WTC11 (cell line): Measurements from ENCODE around the gene UBQLN1. TPM values are rescaled to one million over a fixed set of nuclear protein-coding genes. Genes with fewer than 3 reads are reported as not detected.

ENCODE experiments used
- ATAC-seq: fragments of 200-7000 bp; cut with Tn5 transposase; 2 replicates; pipeline ENCODE4 v1.10.0; 2021; ENCODE audit warnings: mild to moderate bottlenecking, moderate library complexity
- CTCF ChIA-PET: fragments of 300-600 bp; sonication (Branson Sonifier 250); formaldehyde crosslinking; loops from one replicate; lab custom pipeline; 2021; ENCODE audit warnings: antibody characterized with exemption; lab: Charles Lee
- POLR2A ChIA-PET: fragments of 350-600 bp; sonication (Branson Sonifier 250); formaldehyde crosslinking; loops from one replicate; lab custom pipeline; 2021; ENCODE audit warnings: antibody characterized with exemption; lab: Charles Lee
- DNase-seq: peaks from one replicate; pipeline ENCODE4 v3.0.0; 2021; ENCODE audit warnings: low spot score
- H3K27ac Mint-ChIP-seq: 2 replicates; pipeline ENCODE4 v1.8.0; 2021; ENCODE audit warnings: mixed read lengths
- H3K27me3 Mint-ChIP-seq: 2 replicates; pipeline ENCODE4 v1.8.0; 2021; ENCODE audit warnings: low read depth, mild to moderate bottlenecking, moderate library complexity, mixed read lengths
- H3K36me3 Mint-ChIP-seq: 2 replicates; pipeline ENCODE4 v1.8.0; 2021; ENCODE audit warnings: mixed read lengths
- H3K4me1 Mint-ChIP-seq: 2 replicates; pipeline ENCODE4 v1.8.0; 2022; ENCODE audit warnings: mixed read lengths
- H3K4me3 Mint-ChIP-seq: 2 replicates; pipeline ENCODE4 v1.8.0; 2021; ENCODE audit warnings: mild to moderate bottlenecking, moderate library complexity, mixed read lengths
- H3K9me3 Mint-ChIP-seq: 2 replicates; pipeline ENCODE4 v1.8.0; 2021; ENCODE audit warnings: mixed read lengths
- CREM ChIP-seq: sonication (generic); formaldehyde crosslinking; IDR thresholded peaks from 2 replicates; pipeline ENCODE4 v1.8.1; 2022; ENCODE audit warnings: mild to moderate bottlenecking, missing genetic modification reagents, moderate library complexity
- FOXK1 ChIP-seq: sonication (generic); formaldehyde crosslinking; IDR thresholded peaks from 2 replicates; pipeline ENCODE4 v1.8.0; 2022; ENCODE audit warnings: mild to moderate bottlenecking, moderate library complexity, missing genetic modification reagents
- JAZF1 ChIP-seq: fragments of 250-450 bp; sonication (Bioruptor Pico); IDR thresholded peaks from 2 replicates; pipeline ENCODE4 v1.9.0; 2021; ENCODE audit warnings: moderate library complexity, mild to moderate bottlenecking, inconsistent platforms
- NFATC4 ChIP-seq: fragments of 250-450 bp; sonication (Bioruptor Pico); IDR thresholded peaks from 2 replicates; pipeline ENCODE4 v1.9.0; 2021; ENCODE audit warnings: mild to moderate bottlenecking
- NFE2L1 ChIP-seq: sonication (generic); formaldehyde crosslinking; IDR thresholded peaks from 2 replicates; pipeline ENCODE4 v1.8.1; 2023; ENCODE audit warnings: missing genetic modification reagents
- NR2C2 ChIP-seq: sonication (generic); formaldehyde crosslinking; IDR thresholded peaks from 2 replicates; pipeline ENCODE4 v1.8.0; 2022; ENCODE audit warnings: mild to moderate bottlenecking, missing genetic modification reagents
- SOX15 ChIP-seq: fragments of 250-450 bp; sonication (Bioruptor Pico); IDR thresholded peaks from 2 replicates; pipeline ENCODE4 v1.9.0; 2021; ENCODE audit warnings: mild to moderate bottlenecking
- TEAD1 ChIP-seq: sonication (generic); formaldehyde crosslinking; IDR thresholded peaks from 2 replicates; pipeline ENCODE4 v1.8.0; 2022; ENCODE audit warnings: mild to moderate bottlenecking, missing genetic modification reagents
- ZNF121 ChIP-seq: sonication (generic); formaldehyde crosslinking; IDR thresholded peaks from 2 replicates; pipeline ENCODE4 v1.8.0; 2023; ENCODE audit warnings: missing genetic modification reagents
- ZNF263 ChIP-seq: sonication (generic); formaldehyde crosslinking; IDR thresholded peaks from 2 replicates; pipeline ENCODE4 v1.8.1; 2022; ENCODE audit warnings: low read depth, mild to moderate bottlenecking, moderate library complexity, missing genetic modification reagents
- ZNF423 ChIP-seq: fragments of 250-450 bp; sonication (Bioruptor Pico); IDR thresholded peaks from 2 replicates; pipeline ENCODE4 v2.1.2; 2022; ENCODE audit warnings: mild to moderate bottlenecking, moderate library complexity
- total RNA-seq: library from RNA; stranded (reverse); gene quantifications from 3 replicates; pipeline ENCODE4 v1.2.3, GENCODE V29; 2021
- TF ChIP-seq, protein P1 (sequence below): sonication (generic); formaldehyde crosslinking; IDR thresholded peaks from 2 replicates; pipeline ENCODE4 v1.8.0; 2022; ENCODE audit warnings: missing genetic modification reagents
- TF ChIP-seq, protein P2 (sequence below): sonication (generic); formaldehyde crosslinking; IDR thresholded peaks from 2 replicates; pipeline ENCODE4 v1.8.1; 2022; ENCODE audit warnings: low read depth, missing genetic modification reagents, borderline replicate concordance
- TF ChIP-seq, protein P3 (sequence below): sonication (generic); formaldehyde crosslinking; IDR thresholded peaks from 2 replicates; pipeline ENCODE4 v1.8.0; 2022; ENCODE audit warnings: mild to moderate bottlenecking, missing genetic modification reagents
- TF ChIP-seq, protein P4 (sequence below): sonication (generic); formaldehyde crosslinking; conservative IDR thresholded peaks from 2 replicates; pipeline ENCODE4 v1.8.1; 2023; ENCODE audit warnings: mild to moderate bottlenecking, low read depth, missing genetic modification reagents, moderate library complexity
- TF ChIP-seq, protein P5 (sequence below): fragments of 250-450 bp; sonication (Bioruptor Pico); IDR thresholded peaks from 2 replicates; pipeline ENCODE4 v2.1.2; 2022; ENCODE audit warnings: mild to moderate bottlenecking, moderate library complexity
- TF ChIP-seq, protein P6 (sequence below): fragments of 250-450 bp; sonication (Bioruptor Pico); IDR thresholded peaks from 2 replicates; pipeline ENCODE4 v1.9.0; 2021; ENCODE audit warnings: moderate library complexity, mild to moderate bottlenecking, inconsistent platforms, borderline replicate concordance

Gene UBQLN1
- total RNA-seq, 1 experiment from 2014 or later, result 110 TPM

DNA sequence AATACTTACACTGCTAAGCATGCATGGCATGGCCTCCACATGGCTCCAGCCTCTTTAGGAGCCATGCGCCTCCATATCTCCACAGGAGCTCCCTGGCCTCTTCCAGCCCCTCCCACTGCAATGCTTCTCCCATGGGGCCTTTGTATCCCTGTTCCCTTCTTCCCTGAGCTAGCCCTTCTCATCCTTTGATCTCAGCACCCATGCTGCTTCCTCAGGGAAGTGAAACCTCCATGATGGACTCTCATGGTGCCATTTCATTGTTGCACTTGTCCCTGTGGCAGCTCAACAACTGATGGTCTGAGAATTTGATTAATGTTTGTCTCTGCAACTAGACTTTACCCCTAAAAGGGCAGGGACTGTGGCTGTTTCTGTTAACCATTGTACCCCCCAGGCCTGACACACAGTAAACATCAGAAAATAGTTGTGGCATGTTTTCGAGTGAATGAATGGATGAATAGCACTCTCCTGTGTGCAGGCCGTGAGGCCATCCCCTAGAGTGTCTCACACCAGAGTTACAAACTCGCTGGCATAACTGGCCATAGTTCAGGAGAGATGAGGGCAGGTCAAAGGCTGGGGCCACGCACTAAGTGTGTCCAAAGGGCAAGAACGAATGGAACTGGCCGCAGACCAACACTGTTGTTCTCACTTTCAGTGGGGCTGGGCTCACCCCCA lies 78.2 kb downstream of the UBQLN1 start:
- Mint-ChIP-seq H3K27ac (no peak overlapping the region), H3K27me3 (no peaks in the 10 kb centered on the region; the same call in 1 of the 2 replicates), H3K4me3 (no peak overlapping the region), H3K9me3 (no peaks in the 10 kb centered on the region), H3K4me1 (peaks cover 34% of the 10 kb centered on the region), H3K36me3 (no peaks in the 10 kb centered on the region)
- TF ChIP-seq, protein P1, sequence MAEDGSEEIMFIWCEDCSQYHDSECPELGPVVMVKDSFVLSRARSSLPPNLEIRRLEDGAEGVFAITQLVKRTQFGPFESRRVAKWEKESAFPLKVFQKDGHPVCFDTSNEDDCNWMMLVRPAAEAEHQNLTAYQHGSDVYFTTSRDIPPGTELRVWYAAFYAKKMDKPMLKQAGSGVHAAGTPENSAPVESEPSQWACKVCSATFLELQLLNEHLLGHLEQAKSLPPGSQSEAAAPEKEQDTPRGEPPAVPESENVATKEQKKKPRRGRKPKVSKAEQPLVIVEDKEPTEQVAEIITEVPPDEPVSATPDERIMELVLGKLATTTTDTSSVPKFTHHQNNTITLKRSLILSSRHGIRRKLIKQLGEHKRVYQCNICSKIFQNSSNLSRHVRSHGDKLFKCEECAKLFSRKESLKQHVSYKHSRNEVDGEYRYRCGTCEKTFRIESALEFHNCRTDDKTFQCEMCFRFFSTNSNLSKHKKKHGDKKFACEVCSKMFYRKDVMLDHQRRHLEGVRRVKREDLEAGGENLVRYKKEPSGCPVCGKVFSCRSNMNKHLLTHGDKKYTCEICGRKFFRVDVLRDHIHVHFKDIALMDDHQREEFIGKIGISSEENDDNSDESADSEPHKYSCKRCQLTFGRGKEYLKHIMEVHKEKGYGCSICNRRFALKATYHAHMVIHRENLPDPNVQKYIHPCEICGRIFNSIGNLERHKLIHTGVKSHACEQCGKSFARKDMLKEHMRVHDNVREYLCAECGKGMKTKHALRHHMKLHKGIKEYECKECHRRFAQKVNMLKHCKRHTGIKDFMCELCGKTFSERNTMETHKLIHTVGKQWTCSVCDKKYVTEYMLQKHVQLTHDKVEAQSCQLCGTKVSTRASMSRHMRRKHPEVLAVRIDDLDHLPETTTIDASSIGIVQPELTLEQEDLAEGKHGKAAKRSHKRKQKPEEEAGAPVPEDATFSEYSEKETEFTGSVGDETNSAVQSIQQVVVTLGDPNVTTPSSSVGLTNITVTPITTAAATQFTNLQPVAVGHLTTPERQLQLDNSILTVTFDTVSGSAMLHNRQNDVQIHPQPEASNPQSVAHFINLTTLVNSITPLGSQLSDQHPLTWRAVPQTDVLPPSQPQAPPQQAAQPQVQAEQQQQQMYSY, result no peak
- TF ChIP-seq, protein P2, sequence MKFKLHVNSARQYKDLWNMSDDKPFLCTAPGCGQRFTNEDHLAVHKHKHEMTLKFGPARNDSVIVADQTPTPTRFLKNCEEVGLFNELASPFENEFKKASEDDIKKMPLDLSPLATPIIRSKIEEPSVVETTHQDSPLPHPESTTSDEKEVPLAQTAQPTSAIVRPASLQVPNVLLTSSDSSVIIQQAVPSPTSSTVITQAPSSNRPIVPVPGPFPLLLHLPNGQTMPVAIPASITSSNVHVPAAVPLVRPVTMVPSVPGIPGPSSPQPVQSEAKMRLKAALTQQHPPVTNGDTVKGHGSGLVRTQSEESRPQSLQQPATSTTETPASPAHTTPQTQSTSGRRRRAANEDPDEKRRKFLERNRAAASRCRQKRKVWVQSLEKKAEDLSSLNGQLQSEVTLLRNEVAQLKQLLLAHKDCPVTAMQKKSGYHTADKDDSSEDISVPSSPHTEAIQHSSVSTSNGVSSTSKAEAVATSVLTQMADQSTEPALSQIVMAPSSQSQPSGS, result no peak
- DNase-seq (no peak), ATAC-seq (no peak)
- CTCF ChIA-PET, result interaction anchor here (0.7 kb wide), 1 partner anchor 13 kb away, joined by 3 read pairs; no protein-coding TSS in a partner anchor
- POLR2A ChIA-PET, result no interaction called here

DNA sequence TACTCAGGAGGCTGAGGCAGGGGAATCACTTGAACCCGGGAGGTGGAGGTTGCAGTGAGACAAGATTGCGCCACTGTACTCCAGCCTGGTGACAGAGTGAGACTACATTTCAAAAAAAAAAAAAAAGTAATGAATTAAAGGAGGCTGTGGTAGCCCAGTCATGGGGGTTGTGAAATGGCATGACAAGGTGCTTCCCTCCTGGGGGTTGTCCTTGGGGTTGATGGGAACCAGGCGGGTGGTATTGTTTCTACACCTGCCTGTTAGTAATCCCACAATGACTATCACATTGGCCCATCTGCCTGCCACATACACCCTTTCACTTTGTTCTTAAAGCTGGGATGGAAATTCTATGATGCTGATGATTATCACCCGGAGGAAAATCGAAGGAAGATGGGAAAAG lies 79.2 kb downstream of the UBQLN1 start:
- ATAC-seq (no peak), DNase-seq (no peak)
- Mint-ChIP-seq H3K27ac (no peak overlapping the region), H3K36me3 (no peaks in the 10 kb centered on the region), H3K4me1 (peaks cover 42% of the 10 kb centered on the region), H3K4me3 (no peak overlapping the region), H3K9me3 (no peaks in the 10 kb centered on the region), H3K27me3 (no peaks in the 10 kb centered on the region; the same call in 1 of the 2 replicates)
- ChIA-PET CTCF (interaction anchor here (0.7 kb wide), 1 partner anchor 14 kb away, joined by 3 read pairs; no protein-coding TSS in a partner anchor), POLR2A (no interaction called here)
- no peak for TF ChIP-seq FOXK1
- no peak for TF ChIP-seq ZNF263 (CRISPR knock-in tag)
- TF ChIP-seq, protein P3, sequence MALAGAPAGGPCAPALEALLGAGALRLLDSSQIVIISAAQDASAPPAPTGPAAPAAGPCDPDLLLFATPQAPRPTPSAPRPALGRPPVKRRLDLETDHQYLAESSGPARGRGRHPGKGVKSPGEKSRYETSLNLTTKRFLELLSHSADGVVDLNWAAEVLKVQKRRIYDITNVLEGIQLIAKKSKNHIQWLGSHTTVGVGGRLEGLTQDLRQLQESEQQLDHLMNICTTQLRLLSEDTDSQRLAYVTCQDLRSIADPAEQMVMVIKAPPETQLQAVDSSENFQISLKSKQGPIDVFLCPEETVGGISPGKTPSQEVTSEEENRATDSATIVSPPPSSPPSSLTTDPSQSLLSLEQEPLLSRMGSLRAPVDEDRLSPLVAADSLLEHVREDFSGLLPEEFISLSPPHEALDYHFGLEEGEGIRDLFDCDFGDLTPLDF (CRISPR knock-in tag), result no peak

DNA sequence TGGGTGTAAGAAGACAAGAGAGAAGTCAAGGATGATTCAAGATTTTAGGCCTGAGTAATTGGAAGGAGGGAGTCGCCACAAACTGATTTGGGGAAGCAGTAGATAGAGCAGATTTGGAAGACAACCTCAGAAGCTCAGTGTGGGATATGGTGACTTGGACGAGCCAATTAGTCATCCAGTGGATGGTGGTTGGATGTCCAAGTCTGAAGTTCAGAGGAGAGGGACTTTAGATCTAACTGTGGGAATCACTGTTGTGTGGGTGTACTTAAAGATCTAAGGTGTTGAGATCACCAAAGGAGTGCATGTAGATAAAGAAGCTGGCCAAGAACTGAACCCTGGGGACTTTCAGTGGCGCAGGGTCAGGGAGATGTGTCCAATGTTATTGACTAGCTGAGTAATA lies 82.6 kb downstream of the UBQLN1 start:
- Mint-ChIP-seq H3K4me3 (no peak overlapping the region), H3K36me3 (no peaks in the 10 kb centered on the region), H3K9me3 (no peaks in the 10 kb centered on the region), H3K4me1 (peaks cover 28% of the 10 kb centered on the region), H3K27ac (no peak overlapping the region), H3K27me3 (peaks cover 4% of the 10 kb centered on the region)
- POLR2A ChIA-PET, result no interaction called here
- TF ChIP-seq NR2C2 (CRISPR knock-in tag) (no peak), SOX15 (CRISPR knock-in tag) (no peak), NFE2L1 (CRISPR knock-in tag) (no peak), TEAD1 (CRISPR knock-in tag) (no peak), NFATC4 (CRISPR knock-in tag) (no peak), CREM (CRISPR knock-in tag) (no peak), JAZF1 (no peak), ZNF121 (CRISPR knock-in tag) (no peak), ZNF423 (CRISPR knock-in tag) (no peak)
- TF ChIP-seq, protein P4, sequence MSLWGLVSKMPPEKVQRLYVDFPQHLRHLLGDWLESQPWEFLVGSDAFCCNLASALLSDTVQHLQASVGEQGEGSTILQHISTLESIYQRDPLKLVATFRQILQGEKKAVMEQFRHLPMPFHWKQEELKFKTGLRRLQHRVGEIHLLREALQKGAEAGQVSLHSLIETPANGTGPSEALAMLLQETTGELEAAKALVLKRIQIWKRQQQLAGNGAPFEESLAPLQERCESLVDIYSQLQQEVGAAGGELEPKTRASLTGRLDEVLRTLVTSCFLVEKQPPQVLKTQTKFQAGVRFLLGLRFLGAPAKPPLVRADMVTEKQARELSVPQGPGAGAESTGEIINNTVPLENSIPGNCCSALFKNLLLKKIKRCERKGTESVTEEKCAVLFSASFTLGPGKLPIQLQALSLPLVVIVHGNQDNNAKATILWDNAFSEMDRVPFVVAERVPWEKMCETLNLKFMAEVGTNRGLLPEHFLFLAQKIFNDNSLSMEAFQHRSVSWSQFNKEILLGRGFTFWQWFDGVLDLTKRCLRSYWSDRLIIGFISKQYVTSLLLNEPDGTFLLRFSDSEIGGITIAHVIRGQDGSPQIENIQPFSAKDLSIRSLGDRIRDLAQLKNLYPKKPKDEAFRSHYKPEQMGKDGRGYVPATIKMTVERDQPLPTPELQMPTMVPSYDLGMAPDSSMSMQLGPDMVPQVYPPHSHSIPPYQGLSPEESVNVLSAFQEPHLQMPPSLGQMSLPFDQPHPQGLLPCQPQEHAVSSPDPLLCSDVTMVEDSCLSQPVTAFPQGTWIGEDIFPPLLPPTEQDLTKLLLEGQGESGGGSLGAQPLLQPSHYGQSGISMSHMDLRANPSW (CRISPR knock-in tag), result no peak
- TF ChIP-seq, protein P5, sequence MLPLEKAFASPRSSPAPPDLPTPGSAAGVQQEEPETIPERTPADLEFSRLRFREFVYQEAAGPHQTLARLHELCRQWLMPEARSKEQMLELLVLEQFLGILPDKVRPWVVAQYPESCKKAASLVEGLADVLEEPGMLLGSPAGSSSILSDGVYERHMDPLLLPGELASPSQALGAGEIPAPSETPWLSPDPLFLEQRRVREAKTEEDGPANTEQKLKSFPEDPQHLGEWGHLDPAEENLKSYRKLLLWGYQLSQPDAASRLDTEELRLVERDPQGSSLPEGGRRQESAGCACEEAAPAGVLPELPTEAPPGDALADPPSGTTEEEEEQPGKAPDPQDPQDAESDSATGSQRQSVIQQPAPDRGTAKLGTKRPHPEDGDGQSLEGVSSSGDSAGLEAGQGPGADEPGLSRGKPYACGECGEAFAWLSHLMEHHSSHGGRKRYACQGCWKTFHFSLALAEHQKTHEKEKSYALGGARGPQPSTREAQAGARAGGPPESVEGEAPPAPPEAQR (CRISPR knock-in tag), result no peak
- TF ChIP-seq, protein P6, sequence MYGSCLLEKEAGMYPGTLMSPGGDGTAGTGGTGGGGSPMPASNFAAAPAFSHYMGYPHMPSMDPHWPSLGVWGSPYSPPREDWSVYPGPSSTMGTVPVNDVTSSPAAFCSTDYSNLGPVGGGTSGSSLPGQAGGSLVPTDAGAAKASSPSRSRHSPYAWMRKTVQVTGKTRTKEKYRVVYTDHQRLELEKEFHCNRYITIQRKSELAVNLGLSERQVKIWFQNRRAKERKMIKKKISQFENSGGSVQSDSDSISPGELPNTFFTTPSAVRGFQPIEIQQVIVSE (CRISPR knock-in tag), result no peak
- ATAC-seq, result no peak
- CTCF ChIA-PET, result no interaction called here
- DNase-seq, result no peak
